ENCODE results near the gene ZNF516. TPM values are rescaled to one million over a fixed set of nuclear protein-coding genes. Genes with fewer than 3 reads are reported as not detected.

Gene ZNF516
- polyA plus RNA-seq, 3 donors: 5.0 to 41.9 (median 8.6) TPM

DNA sequence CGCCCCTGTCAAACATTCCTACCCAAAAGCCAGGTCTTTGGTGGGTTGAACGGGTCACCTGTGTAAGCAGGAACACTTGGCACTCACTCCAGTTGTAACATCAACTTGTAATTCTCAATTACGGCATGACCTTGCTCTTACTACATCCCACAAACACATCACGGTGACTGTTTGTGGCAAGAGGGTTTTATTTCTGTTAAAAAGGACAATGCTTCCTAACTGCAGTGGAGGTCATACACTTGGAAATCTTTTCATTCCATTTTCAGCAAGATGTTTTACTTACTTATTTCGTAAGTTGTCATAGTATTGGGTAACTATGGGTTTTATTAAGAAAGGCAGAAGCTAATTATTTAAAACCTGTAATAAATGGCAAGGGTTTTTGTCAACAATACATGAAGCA is 126.1 kb downstream of the ZNF516 start:
- peaks cover 91% of the 10 kb centered on the region for H3K79me2 ChIP-seq (ENCODE audit: insufficient read depth, low read length)

DNA sequence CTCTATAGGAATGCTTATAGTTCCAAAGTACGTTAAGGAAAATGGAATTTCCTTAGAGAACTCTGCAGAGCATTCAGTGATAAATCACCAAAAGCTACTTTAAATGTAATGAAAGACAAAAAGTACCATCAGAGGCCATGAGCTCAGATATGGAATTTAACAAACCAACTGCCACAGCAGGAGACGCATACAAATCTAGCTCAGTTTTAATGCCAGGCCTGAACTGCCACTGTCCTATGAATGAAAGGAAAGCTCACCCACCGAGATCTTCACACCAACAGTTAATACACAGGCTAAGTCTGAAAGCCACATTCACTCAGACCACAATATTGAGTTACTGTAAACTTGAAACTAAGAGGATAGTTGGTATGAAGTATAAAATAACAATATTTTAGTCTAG is 126.8 kb downstream of the ZNF516 start:
- no CpG with 5 or more reads among the region's 3 CpGs for WGBS (ENCODE audit: insufficient coverage)
- intact Hi-C loops (cut with micrococcal nuclease): no loop called here

More for the DNA sequence above, 126.1 kb downstream of the ZNF516 start:
- no peak overlapping the region for H3K27ac Mint-ChIP-seq
- H3K4me3 ChIP-seq (replicated peaks in 1 of 3; ENCODE audit: low read depth in 2 of 3, low read length in 3 of 3): no peak overlapping the region
- TF ChIP-seq, protein P1, sequence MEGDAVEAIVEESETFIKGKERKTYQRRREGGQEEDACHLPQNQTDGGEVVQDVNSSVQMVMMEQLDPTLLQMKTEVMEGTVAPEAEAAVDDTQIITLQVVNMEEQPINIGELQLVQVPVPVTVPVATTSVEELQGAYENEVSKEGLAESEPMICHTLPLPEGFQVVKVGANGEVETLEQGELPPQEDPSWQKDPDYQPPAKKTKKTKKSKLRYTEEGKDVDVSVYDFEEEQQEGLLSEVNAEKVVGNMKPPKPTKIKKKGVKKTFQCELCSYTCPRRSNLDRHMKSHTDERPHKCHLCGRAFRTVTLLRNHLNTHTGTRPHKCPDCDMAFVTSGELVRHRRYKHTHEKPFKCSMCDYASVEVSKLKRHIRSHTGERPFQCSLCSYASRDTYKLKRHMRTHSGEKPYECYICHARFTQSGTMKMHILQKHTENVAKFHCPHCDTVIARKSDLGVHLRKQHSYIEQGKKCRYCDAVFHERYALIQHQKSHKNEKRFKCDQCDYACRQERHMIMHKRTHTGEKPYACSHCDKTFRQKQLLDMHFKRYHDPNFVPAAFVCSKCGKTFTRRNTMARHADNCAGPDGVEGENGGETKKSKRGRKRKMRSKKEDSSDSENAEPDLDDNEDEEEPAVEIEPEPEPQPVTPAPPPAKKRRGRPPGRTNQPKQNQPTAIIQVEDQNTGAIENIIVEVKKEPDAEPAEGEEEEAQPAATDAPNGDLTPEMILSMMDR (IDR thresholded peaks at IDR 0.05): no peak
- H3K27ac ChIP-seq (ENCODE audit: low read depth in 1 of 2, low read length in 2 of 2): peak overlapping the region in 1 of 2 donors; percentile 61
- H3K4me2 ChIP-seq (replicated peaks; ENCODE audit: extremely low read depth, low read length, poor library complexity, severe bottlenecking): no peak overlapping the region
- H3K9me3 ChIP-seq (replicated peaks in 1 of 2; ENCODE audit: control insufficient read depth in 1 of 2, insufficient read depth in 1 of 2, low read length in 2 of 2): no peaks in the 10 kb centered on the region
- H4K20me1 ChIP-seq (ENCODE audit: insufficient read depth, low read length): peaks cover 100% of the 10 kb centered on the region
- no peak for DNase-seq
- peaks cover 63 to 76% of the 10 kb centered on the region in 2 donors for H3K36me3 Mint-ChIP-seq
- WGBS (ENCODE audit: insufficient coverage): 100% methylated on average over 1 of the region's 5 CpGs
- no peaks in the 10 kb centered on the region for H3K27me3 ChIP-seq (ENCODE audit: control insufficient read depth in 2 of 2, insufficient read depth in 2 of 2, low read length in 2 of 2)
- H3K4me3 Mint-ChIP-seq: no peak overlapping the region
- no peaks in the 10 kb centered on the region for H3K9me3 Mint-ChIP-seq
- H3K4me1 Mint-ChIP-seq: peaks cover 5% of the 10 kb centered on the region
- no peak overlapping the region for H2AFZ ChIP-seq (ENCODE audit: insufficient read depth, low read depth, low read length, poor library complexity, severe bottlenecking)
- H3K4me1 ChIP-seq (ENCODE audit: control insufficient read depth in 1 of 2, insufficient read depth in 2 of 2, low read length in 2 of 2): no peaks in the 10 kb centered on the region
- intact Hi-C loops (cut with micrococcal nuclease): no loop called here
- peaks cover 64 to 98% of the 10 kb centered on the region in 2 donors for H3K36me3 ChIP-seq (replicated peaks in 1 of 2; ENCODE audit: control insufficient read depth in 1 of 2, insufficient read depth in 2 of 2, low read length in 2 of 2)
- H3K9ac ChIP-seq (ENCODE audit: insufficient read depth, low read length, poor library complexity, severe bottlenecking): no peak overlapping the region
- H3K27me3 Mint-ChIP-seq (ENCODE audit: low read depth in 3 of 3): peaks cover 0 to 2% (median 0%) of the 10 kb centered on the region in 3 donors

More for the DNA sequence above, 126.8 kb downstream of the ZNF516 start:
- Histone ChIP-seq H2AFZ (ENCODE audit: insufficient read depth, low read depth, low read length, poor library complexity, severe bottlenecking) (no peak overlapping the region), H3K27me3 (ENCODE audit: control insufficient read depth in 2 of 2, insufficient read depth in 2 of 2, low read length in 2 of 2) (no peaks in the 10 kb centered on the region), H3K4me3 (replicated peaks in 1 of 3; ENCODE audit: low read depth in 2 of 3, low read length in 3 of 3) (no peak overlapping the region), H3K9me3 (replicated peaks in 1 of 2; ENCODE audit: control insufficient read depth in 1 of 2, insufficient read depth in 1 of 2, low read length in 2 of 2) (no peaks in the 10 kb centered on the region), H3K4me2 (replicated peaks; ENCODE audit: extremely low read depth, low read length, poor library complexity, severe bottlenecking) (no peak overlapping the region), H3K9ac (ENCODE audit: insufficient read depth, low read length, poor library complexity, severe bottlenecking) (no peak overlapping the region), H3K27ac (ENCODE audit: low read depth in 1 of 2, low read length in 2 of 2) (no peak overlapping the region), H3K79me2 (ENCODE audit: insufficient read depth, low read length) (peaks cover 91% of the 10 kb centered on the region), H3K4me1 (ENCODE audit: control insufficient read depth in 1 of 2, insufficient read depth in 2 of 2, low read length in 2 of 2) (no peaks in the 10 kb centered on the region), H3K36me3 (replicated peaks in 1 of 2; ENCODE audit: control insufficient read depth in 1 of 2, insufficient read depth in 2 of 2, low read length in 2 of 2) (peaks cover 70 to 98% of the 10 kb centered on the region in 2 donors), H4K20me1 (ENCODE audit: insufficient read depth, low read length) (peaks cover 100% of the 10 kb centered on the region)
- no peaks in the 10 kb centered on the region for H3K9me3 Mint-ChIP-seq
- TF ChIP-seq, protein P1 (IDR thresholded peaks at IDR 0.05): no peak
- no peak overlapping the region for H3K4me3 Mint-ChIP-seq
- peak overlapping the region in 1 of 7 donors; percentile 55 for H3K27ac Mint-ChIP-seq
- DNase-seq: no peak
- peaks cover 69 to 81% of the 10 kb centered on the region in 2 donors for H3K36me3 Mint-ChIP-seq
- peaks cover 2% of the 10 kb centered on the region for H3K4me1 Mint-ChIP-seq
- H3K27me3 Mint-ChIP-seq (ENCODE audit: low read depth in 3 of 3): peaks cover 0 to 2% (median 0%) of the 10 kb centered on the region in 3 donors
